ENCODE results near the gene SFMBT2.

The SFMBT2 gene

GRCh38 chr10:7121154-7121797 lies 289.6 kb downstream of the SFMBT2 start:
- peak; percentile 23 to 64 (median 27) for DNase-seq

GRCh38 chr10:7119325-7120015 lies 291.4 kb downstream of the SFMBT2 start:
- DNase-seq, result no peak

DNA sequence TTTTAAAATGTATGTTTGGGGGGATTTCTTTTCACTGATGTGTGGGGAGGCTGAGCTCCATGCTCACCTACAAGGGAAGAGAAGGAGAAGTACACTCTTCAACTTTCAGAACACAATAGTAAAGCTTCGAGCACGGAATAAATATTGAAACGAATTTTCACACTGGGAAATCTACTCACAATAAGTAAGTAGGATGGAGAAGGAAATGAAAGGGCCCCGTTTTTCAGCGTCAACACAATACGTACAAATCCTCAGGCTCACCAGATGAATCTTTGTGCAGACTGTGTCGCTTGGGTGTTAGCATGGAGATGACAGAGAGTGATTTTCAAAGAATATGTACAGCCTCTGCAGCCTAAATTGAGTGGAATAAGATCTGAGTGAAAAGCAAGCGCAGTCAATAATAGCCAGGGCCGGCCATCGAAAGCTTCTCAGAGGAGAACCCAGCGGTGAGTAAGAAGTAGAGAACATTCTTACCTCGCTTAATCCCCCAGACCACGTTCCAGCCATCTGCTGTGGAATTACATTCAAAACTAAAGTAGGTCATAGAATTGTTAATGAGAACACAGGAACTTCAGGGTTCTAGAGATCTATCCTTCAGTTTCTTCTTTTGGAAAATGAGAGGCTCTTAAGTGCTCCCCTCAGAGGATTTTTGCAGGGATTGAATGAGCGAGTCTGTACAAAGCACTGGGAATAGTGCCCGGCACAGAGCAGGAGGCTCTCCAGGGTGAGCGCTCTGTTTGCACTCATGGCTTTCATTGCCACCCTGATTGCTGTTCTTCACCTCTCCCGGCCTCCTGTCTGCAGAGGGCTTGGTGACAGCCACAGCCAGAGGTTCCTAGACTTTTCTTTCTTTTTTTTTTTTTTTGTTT lies 292.8 kb downstream of the SFMBT2 start:
- no peak for DNase-seq

DNA sequence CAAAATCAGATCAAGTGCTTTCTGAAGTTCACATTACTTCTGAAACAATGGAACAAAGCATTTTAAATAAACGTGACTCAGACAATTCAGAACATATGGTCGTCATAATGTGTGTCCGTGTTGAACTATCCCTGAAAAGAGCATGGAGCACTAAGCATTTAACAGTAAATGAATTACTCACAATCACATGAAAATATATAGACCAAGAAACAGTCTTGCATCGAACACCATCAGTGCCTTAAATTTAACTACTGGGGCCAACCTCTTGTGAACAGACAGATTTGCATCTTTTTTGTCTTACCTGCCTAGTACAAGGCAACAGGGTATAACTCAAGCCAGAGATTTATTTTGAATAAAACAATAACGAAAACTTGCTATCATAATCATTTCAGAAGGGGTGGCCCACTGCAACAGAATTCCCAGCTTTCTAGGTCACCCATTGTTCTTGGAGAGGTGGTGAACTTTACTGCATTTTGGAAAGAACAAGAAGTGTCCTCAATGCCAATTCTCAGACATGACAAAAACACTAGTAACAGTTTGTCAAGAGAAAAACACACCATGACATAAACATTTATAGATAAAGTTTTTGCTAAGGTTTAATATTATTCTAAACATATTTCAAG lies 293.5 kb downstream of the SFMBT2 start:
- DNase-seq, result no peak

DNA sequence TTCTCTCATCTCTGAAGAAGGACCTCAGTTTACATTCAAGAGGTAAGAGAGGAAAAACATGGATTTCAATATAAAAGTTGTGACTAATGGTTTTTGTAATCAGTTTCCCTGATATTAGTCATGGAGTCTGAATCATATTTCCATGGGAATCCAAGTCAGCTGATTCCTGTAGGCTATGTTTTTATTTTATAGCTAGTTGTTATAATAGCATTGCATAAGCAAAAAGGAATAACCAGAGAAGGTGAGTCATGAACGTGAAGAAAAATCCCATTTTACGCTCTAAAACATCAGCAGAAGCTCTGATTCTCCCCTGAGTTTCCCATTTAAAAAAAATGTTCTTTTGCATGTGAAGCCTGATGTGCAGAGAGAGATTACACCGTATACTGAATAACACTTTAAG lies 299.3 kb downstream of the SFMBT2 start:
- DNase-seq, result no peak

DNA sequence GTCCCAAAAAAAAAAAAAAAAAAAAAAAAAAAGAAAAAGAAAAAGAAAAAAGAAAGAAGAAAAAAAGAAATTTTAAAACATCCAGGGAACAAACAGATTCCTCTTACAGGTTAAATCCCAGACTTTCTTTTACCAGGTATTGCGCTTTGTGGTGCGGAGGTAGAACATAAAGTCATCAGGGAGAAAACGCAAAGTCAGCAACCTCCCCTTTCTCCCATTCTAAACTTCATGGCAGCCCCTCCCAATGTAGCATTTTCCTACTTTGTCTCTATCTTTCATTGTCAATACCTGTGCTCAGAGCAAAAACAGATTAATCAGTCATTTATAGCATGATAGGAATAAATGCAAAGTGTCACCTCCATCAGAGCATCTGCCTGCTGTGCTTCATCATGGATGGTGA lies 299.7 kb downstream of the SFMBT2 start:
- DNase-seq, result no peak
